ENCODE measurements around the gene THAP6.
"Not testable (repeated sequence)": the region's sequence is repeated elsewhere in the genome, so short reads cannot be mapped to it uniquely, and the experiment has no call there.

THAP6 gene, protein sequence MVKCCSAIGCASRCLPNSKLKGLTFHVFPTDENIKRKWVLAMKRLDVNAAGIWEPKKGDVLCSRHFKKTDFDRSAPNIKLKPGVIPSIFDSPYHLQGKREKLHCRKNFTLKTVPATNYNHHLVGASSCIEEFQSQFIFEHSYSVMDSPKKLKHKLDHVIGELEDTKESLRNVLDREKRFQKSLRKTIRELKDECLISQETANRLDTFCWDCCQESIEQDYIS

GRCh38 chr4:75514131-75514948, at the start of gene THAP6, which contains the start of gene RCHY1:
TSS of gene THAP6 (plus strand) at chr4:75514473. CDS start at chr4:75515453, 980 bp downstream.
TSS of gene RCHY1 (minus strand) at chr4:75514403. CDS start at chr4:75514286, 117 bp downstream.
- peak; percentile 89 for DNase-seq (ENCODE audit: low read depth, low spot score)

DNA sequence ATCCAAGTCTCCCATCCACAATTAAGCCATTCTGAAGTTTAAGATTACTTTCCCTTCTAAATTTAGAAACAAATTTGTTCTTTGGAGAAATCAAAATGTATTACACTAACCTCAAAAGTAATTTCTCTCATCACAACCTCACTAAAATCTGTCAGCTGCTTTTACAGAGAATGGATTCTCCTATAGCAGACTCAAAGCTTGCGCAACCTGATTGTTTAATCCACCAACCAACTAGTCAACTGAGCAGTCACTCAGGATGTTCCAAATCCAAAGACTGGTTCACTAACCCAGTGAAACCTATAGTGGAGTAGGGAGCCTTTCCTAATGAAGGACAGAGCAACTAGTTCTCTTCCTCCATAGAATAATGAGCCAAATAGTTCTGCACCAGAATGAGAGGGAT, 44.4 kb upstream of the THAP6 start:
- no peak for DNase-seq (ENCODE audit: low read depth, low spot score)

GRCh38 chr4:75470738-75471137, 43.5 kb upstream of the THAP6 start:
- no peak for DNase-seq (ENCODE audit: low read depth, low spot score)

- DNase-seq (ENCODE audit: low read depth, low spot score) = no peak
These were observed 37.1 kb upstream of the THAP6 start for GRCh38 chr4:75477201-75477600.

GRCh38 chr4:75484190-75484589, 30.1 kb upstream of the THAP6 start:
- DNase-seq (ENCODE audit: low read depth, low spot score) = no peak

DNA sequence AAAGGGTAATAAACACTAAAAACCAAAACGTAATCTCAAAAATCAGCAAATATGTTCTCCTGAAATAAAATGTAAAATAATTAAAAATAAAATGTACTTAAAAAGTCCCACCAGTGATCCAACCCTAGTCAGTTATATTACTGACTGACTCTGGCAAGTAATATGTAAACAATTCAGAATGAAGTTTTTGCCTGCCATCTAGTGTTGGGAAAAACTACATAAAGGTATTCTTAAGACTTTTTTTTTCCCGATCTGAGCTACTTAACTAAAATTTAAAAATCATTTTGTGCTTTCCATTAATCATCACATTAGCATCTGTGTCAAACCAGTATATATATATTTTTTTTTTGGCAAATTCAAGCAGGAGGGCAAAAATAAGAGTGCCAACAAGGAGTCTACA, 24.1 kb upstream of the THAP6 start:
- DNase-seq (ENCODE audit: low read depth, low spot score) = no peak

DNA sequence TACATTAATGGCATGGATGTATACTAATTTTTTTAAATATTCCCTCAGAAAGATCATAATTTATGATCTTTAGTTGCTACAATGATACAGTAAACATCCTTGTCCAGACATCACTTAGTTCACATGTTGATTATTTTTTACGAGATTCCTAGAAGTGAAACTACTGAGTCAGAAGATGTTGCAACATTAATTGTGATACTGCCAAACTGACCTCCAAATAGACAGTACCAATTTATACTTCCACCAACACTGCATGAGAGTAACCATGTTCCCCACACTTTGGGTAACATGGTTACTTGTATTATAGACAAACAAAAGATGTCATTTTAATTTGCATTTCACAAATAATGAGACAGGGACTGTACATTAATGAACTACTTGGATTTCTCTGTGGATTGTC, 19.7 kb upstream of the THAP6 start:
- no peak for DNase-seq (ENCODE audit: low read depth, low spot score)

GRCh38 chr4:75495476-75495875, 18.8 kb upstream of the THAP6 start:
- DNase-seq (ENCODE audit: low read depth, low spot score) = no peak

GRCh38 chr4:75496406-75496805, 17.9 kb upstream of the THAP6 start:
- DNase-seq (ENCODE audit: low read depth, low spot score) = no peak

- DNase-seq (ENCODE audit: low read depth, low spot score) = no peak
These were observed 17.1 kb upstream of the THAP6 start for GRCh38 chr4:75497133-75497532.

DNA sequence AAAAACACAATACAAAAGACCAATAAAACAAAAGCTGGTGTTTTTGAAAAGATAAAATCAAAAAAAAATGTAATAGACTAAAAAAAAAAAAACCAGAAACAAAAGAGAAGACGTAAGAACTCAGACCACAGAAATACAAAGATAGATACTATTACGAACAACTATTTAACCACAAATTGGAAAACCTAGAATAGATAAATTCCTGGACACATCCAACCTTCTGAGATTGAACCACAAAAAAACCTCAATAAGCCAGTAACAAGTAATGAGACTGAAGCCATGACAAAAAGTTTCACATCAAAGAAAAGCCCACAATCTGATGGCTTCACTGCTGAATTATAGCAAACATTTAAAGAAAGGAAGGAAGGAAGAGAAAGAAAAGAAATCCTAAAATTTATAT, 16.2 kb upstream of the THAP6 start:
- no peak for DNase-seq (ENCODE audit: low read depth, low spot score)

DNA sequence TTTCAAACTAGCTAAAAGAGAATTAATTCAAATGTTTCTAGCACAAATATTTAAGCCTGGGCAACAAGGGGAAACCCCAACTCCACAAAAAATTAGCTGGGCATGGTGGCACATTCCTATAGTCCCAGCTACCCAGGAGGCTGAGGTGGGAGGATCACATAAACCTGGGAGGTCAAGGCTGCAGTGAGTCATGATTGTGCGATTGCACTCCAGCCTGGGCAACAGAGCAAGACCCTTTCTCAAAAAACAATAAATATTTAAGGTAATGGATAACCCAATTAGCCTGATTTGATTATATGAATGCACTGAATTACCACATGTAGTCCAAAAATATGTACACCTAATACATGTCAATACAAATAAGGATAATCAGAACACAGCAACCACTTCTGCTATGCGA, 14.4 kb upstream of the THAP6 start:
- no peak for DNase-seq (ENCODE audit: low read depth, low spot score)

GRCh38 chr4:75502671-75503070, 11.6 kb upstream of the THAP6 start:
- DNase-seq (ENCODE audit: low read depth, low spot score) = no peak

- DNase-seq (ENCODE audit: low read depth, low spot score) = no peak
These were observed 8.6 kb upstream of the THAP6 start for GRCh38 chr4:75505630-75506029.

GRCh38 chr4:75509592-75509991, 4.7 kb upstream of the THAP6 start:
- DNase-seq (ENCODE audit: low read depth, low spot score) = not testable (repeated sequence)

DNA sequence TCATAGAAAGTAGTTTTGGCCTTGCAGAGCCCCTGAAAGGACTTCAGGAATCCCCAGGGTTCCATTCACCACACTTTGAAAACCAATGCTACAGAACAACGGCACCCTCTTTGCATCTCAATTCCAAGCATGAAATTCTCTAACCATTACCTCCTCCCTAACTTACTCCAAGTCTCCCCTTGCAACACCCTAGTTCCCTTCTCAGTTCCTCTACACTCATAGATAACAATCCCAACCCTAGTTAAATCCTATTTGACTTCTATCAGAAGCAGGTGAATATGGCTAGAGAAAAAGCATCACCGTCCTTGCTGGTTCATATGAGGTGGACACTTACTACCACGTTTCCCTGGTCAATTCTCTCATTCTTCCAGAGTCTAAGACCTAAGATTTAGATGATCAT, 2.4 kb upstream of the THAP6 start:
- no peak for DNase-seq (ENCODE audit: low read depth, low spot score)

DNA sequence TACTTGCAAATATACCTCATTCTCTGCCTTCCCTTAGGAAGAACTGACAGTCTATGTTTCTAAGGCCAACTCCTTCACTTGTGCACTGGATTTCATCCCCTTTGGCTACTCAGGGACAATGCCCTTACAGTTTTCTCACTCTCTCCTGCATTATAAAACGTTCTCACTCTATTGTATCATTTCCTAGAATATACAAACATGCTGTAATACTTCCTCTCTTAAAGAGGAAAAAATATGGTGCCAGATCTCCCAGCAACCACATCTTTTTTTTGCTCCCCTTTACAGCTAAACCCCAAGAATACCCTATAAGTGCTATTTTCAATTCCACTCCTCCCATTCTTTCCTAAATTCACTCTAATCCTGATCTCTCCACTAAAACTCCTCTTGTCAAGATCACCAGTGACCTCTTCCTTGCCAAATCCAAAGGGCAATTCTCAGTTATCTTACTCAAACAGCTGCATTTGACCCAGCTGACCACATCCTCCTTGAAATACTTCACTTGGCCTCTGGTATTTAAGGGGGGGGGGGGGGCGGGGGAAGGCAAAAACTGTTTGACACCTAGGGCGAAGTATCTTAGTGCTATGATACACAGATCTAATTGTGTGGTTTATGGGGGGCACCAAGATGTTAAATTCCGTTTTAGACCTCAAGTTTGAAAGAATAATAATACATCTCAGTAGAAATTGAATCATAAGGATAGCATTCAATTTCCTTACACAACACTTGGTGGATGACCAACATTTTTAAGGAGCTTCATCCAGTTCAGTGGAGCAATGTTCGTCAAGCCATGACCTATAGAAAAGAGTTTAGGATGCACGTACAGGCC, 1.7 kb upstream of the THAP6 start:
- DNase-seq (ENCODE audit: low read depth, low spot score) = no peak

DNA sequence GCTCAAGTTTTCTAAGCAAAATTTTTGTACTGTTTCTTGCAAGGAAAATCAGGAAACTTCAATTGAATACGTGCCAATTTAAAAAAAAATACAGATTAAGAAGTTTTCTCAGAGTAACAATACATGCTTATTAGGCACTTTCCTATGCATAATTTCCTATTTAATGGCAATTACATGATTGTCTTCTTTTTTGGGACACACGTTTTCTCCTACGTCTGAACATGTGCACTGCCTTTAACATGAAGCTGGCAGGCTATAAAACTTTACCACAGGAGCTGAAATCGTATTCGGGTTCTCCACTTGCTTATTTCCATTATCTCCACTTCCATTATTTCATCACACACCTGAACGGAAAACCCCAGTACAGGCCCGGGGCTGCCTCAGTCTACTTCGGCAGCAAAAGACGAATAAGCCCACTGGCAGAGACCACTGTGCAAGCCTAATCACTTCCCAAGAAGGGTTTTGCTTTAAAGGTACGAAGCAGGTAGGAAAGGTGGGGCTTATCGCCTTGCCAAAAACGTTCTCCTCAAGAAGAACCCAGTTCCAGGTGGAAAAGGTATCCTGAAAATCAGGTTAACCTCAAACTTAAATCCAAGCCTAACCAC, 645 bp upstream of the THAP6 start:
- no peak for DNase-seq (ENCODE audit: low read depth, low spot score)

- no peak for DNase-seq (ENCODE audit: low read depth, low spot score)
These were observed 808 bp downstream of the THAP6 start for GRCh38 chr4:75514949-75515612.

- DNase-seq (ENCODE audit: low read depth, low spot score) = no peak
These were observed 1.9 kb downstream of the THAP6 start for GRCh38 chr4:75516144-75516543.

GRCh38 chr4:75519452-75519851, 5.2 kb downstream of the THAP6 start:
- DNase-seq (ENCODE audit: low read depth, low spot score) = not testable (repeated sequence)

Measured in iPS DF 19.7 (cell line).